Hematopoietic multipotent progenitor cell treated with erythropoietin and hydrocortisone succinate and interleukin-3 and kit ligand, for 17 days (in vitro differentiated cells): ENCODE measurements around the gene INPP5F.
A peak's percentile ranks its signal among the peaks of the same experiment; 100 is the strongest.

Source experiments
- DNase-seq: peaks from one replicate; pipeline ENCODE4 v3.0.0-alpha.2; 2015; ENCODE audit warnings: low spot score

The INPP5F gene

DNA sequence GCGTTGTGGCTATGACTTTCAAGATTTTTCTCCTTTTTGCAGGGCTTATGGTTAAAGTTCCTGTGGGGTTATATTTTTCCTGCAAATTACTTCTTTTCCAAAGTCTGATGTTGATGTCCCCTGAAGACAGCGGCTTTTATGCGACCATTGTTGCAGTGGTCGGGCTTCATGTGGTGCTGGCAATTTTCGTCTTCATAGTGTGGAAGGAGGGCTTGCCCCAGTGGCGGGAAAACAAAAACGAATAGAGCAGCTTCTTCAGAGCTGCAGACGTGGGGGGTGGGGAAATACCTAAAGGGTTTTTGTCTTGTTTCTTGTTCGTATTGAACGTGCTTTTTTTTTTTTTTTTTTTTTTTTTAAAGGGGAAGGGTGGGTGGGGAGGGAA, 93.0 kb downstream of the INPP5F start:
- no peak for DNase-seq

DNA sequence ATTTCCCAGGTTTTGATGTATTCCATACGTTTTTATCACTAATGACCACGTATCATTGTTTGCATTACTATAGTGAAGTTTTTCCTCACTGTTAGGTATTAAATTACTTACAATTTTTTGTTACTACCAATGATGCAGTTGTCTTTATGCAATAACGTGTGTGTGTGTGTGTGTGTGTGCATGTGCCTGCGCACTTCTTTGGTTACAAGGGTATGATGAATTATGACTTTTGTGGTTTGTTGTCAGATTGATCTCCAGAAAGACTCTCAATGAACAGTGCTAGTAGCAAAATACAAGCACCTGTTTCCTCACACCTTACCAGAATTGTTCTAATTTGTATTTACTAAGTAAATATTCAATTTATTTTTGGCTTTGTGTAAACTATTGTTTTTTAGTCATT, 95.3 kb downstream of the INPP5F start:
- no peak for DNase-seq

DNA sequence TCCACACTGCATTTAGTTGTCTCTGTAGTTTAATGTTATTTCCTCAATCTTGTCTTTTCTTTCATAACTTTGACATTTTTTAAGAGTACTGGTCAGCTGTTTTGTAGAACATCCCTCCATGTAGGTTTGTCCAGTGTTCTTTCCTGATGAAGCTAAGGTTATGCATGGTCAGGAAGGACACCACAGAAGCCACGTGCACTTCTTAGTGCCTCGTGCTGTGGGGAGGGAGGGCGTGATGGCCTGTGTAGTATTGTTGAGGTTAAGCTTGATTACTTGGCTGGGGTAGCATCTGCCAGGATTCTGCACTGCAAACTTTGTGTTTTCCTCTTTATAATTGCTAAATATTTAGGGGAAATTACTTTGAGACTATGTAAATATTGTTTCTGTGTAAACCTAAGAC, 98.4 kb downstream of the INPP5F start:
- no peak for DNase-seq

DNA sequence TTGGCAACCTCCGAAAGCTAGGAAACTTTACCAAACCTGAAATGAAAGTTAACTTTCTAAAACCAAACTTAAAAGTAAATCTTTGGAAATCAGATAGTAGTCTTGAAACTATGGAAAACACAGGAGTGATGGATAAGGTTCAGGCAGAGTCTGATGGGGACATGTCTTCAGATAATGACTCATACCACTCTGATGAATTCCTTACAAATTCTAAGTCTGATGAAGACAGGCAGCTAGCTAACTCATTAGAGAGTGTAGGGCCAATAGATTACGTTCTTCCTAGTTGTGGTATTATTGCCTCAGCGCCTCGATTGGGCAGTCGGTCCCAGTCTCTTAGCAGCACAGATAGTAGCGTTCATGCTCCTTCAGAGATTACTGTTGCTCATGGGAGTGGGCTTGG, 100.9 kb downstream of the INPP5F start:
- no peak for DNase-seq

DNA sequence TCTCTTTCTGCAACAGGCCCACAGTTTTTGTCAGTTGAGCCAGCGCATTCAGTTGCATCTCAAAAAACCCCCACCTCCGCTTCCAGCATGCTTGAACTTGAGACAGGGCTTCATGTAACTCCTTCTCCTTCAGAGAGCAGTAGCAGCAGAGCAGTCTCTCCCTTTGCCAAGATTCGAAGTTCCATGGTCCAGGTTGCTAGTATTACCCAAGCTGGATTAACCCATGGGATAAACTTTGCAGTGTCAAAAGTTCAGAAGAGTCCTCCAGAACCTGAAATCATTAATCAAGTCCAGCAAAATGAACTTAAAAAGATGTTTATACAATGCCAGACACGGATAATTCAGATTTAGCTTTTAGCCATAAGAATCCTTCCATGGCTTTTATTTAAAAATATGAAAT, 101.6 kb downstream of the INPP5F start:
- DNase-seq, result no peak

DNA sequence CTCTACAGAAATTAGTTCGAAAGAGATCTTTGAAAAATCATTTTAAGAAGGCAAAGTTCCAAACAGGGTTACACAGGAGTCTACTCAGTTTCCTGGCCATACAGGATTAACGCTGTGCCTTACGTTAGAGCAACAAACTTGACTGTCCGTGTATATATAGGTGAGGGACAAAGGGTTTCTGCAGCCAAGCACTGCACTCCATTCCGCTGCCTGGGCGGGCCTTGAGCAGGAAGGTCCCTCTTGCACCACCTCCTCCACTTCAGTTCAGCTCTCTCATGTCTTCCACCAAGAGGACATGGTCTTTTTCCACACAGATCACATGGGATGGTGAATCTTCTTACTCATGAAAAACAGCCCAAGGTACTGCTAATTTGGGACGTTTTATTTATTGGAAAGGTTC, 103.6 kb downstream of the INPP5F start:
- no peak for DNase-seq

DNA sequence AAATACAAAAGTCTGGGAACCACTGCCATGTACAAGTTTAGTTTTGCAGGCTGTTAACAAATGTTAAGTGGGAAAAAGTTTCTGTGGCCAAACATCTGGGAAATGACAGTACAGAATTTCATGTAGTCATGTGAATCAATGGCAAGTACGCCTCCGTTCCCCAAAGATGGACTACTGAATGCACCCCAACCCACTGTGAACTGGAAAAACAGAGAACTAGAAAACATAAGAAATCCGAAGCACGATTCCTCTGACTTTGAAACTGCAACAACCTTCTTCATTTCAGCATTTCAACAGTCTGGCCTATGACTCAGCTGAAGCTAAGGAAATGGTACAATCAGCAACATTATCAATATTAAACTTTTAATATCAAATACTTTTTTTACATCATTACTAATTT, 105.0 kb downstream of the INPP5F start:
- no peak for DNase-seq

DNA sequence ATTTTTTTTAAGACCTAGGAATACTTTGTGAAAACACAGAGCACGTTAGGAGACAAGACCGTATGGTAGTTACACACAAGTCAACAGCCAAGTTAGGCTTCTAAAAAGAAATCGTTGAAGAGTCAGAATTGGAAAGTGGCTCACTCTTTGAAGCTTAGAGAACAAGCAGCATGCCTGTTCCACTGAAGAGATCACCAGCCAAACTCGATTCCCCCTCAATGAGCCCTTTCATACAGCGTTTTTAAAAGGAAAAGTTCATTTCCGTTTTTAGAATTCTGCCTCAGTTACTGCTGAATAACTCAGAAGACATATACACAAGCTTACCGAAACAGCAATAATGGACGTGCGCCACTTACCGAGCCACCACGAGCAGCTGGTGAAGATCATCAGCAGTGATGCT, 105.8 kb downstream of the INPP5F start:
- DNase-seq, result no peak

DNA sequence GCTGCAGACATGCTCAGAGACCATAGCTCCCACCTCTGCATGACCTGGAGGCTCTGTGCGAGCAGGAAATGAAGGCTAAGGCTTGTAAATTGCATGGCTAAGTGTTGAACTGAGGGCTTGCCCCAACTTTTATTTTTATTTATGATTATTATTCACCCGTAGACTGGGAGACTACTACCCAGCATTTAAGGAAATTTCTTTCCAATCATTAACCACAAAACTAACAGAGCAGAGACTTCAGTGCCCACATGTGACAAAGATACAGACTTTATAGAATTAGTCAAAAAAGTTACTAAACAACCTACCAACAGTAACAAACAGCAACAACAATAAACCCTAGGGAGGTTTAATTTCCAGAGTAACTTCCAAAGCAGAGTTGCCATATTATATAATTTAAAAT, 107.1 kb downstream of the INPP5F start:
- no peak for DNase-seq

DNA sequence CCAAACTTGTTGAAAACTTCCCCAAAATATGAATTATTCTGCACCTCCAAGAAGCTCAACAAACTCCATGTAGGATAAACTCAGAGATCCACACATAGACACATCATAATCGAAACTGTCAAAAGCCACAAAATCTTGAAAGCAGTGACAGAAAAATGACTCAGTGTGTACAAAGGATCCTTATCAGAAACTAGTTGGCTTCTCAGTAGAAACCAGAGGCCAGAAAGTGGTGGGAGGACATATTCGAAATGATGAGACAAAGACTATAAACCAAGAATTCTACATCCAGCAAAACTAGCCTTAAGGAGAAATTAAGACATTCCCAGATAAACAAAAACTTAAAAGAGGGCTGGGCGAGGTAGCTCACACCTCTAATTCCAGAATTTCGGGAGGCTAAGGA, 108.3 kb downstream of the INPP5F start:
- DNase-seq, result no peak

DNA sequence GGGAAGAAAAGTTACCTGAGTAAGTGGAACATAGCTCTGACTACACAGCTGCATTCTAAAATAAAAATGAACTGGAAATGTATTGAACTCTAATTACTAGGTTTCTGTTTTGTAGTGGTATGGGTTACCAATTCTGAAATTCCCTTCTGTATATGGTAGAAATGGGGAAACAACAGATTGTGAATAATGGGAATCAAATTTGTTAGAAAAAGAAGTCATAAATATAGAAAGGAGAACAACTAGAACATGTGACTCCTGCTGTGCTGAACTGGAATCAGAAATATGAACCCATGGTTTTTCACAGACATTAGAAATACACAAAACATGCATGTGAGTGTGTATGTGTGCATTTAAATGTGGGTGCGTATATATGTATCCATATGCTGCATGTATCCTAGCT, 119.8 kb downstream of the INPP5F start:
- no peak for DNase-seq

DNA sequence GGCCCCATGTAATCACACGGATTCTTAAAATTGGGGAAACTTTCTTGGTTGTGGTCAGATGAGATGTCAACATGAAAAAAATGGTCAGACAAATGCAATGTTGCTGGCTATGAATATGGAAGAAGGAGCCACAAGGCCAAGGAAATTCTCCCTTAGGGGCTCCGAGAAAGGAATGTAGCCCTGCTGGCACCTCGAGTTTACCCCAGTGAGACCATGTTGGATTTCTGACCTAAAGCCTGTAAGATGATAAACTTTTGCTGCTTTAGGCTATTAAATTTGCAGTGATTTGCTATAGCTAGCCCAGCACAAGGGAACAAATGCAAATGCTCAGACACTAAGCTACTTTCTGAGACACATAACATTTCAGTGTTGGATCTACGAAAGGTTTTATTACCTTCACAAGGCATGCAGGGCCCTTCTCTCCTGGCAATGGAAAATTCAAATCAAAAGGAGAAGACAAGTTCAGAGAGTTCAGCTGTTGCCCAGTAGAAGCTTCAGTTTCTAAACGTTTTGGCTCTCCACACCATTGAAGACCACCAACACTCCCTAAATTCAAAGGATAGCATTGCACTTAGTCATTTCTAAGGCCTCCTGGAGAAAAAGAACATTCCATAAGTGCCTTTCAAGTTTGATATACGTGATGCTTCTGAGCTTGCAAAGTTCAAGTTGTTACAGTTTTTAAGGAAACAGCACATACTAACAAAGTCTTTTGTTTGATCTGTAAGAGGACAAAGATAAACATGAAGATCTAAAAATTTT, 123.4 kb downstream of the INPP5F start:
- DNase-seq, result no peak

DNA sequence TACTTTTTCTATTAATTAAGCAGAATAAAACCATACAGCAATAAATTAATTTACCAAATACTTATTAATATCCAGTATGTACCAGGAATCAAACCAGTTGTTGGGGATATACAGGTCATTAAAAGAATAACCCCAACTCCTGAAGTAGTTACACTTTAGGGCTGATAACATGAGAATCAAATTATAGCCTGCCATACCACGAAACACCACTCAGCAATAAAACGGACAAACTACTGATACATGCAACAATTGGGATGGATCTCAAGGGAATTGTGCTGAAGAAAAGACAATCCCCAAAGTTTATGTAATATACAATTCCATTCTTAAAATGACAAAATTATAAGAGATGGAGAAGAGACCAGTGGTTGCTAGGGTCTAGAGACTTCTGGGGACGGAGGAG, 124.1 kb downstream of the INPP5F start:
- no peak for DNase-seq

DNA sequence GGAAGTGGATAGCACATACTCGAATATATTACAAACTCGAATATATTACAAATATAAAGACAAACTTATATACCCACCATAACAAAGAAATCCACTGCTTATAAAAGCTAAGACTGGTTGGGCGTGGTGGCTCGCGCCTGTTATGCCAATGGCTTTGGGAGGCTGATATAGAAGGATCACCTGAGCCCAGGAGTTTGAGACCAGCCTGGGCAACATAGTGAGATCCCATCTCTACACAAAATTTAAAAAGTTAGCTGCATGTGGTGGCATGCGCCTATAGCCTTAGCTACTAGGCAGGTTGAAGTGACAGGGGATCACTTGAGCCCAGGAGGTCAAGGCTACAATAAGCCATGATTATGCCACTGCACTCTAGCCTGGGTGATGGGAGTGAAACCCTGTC, 126.4 kb downstream of the INPP5F start:
- DNase-seq, result no peak

DNA sequence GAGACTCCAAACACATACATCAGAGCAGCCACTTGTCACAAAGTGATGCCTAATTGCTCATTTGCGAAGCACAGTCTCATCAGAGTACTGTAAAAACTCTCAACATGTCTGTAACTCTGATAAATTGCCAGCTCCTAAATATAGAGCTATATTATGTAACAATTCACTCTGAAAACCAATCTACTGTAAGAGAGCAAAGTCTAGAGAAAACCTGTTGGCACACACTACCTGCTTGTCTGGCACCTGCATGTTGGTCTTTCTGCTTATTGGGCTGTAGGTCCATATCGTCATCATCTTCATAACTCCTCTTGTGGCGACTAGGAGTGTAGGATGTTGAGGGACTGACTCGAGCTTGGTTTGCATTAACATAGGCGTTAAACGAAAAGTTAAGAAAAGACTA, 127.0 kb downstream of the INPP5F start:
- no peak for DNase-seq

DNA sequence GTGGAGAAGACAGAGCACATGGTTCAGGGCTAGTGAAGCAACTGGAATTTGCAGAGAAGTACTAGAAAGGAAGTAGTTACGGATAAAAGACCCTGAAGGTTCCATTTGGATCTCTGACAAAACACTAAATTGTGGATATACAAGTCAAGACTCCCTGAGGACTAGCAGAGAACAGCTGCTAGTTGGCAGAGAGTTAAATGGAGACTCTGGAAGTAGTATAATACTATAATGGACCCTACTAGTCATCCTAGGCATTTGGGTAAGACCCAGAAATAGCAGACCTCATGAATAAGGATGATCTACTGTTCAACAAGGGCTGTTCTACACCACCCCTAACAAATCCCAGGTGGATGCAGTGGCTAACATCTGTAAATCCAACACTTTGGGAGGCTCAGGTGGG, 127.7 kb downstream of the INPP5F start:
- no peak for DNase-seq

DNA sequence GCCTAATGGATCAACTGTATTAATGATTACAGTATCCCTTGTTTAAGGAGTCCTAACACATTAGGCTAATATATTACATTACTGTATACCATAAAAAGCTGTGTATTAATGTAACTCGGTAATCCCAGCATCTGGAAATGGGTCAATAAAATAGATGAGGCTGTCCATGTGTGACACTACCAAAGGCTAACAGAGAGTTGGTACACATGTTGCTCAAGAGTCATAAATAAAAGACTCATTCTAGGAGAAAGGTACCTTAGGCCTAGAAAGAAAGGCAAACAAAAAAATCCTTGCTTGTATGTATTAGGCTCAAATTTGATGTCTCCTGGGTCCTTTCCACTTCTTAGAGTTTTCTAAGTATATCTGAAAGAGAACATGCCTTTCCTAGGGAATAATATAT, 132.2 kb downstream of the INPP5F start:
- DNase-seq, result no peak

DNA sequence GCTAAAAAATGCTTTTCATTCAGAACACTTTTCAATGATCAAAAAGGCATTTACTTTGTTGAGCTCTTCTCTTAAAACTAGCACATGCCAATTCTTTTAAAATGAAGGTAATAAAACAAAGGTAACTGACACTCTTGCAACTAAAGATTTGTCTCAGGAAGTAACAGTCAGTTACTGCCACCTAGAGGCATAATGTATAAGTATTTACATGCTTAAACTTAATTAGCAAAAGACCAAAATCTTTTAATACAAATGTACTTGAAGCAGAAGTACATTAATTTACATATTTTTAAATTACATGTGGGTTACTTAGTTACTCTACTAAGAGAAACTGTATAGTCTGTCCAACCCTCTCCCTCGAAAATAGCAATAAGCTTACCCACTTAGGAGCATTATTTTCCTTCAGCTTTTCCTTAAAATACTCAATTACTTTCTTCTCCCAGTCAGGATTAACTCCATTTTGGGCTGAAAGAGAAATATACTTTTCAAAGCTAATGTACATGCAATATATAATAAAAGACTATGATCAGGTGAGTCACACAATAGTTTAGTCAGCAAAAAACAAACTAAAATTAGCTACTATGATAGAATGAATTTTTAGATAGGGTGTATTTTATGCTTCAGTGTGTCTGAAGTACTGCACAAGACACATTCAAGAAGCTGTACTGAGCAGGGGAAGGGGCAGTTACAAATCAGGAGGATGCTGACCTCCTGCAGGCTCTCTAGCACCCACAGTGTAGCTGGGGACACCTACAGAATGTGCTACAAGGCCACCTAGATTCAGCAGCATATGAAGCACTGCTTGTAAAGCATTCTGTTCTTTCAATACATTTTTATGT, 133.8 kb downstream of the INPP5F start:
- peak; percentile 71 for DNase-seq

DNA sequence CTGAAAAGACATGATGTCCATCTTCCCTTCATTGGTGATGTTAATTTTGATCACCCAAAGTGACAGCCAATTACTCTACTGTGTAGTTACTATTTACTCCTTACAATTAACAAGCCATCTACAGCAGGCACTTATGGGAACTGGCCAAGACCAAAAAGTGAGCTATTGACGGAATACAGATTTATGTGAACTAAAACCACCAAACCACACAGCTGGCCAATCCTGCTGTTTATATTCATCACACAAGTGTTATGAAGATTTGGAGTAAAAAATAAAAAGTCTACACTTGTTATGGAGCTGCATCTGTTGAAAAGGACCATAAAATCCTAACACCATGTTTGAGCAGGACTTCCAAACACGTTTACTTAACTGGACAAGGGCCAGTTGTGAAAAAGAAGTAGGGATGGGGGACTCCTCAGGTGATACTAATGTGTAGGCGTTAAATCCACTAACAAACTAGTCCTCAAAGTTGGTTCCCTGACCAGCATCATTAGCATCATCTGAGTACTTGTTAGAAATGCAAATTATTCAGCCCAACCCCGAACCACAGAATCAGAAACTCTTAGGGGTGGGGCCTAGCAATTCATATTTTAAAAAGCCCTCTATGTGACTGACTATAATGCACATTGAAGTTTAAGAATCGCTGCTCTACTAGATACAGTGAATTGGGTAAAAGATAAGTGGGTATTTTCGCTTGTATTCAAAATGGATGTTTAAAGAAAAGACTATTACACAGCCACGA, 135.2 kb downstream of the INPP5F start:
- no peak for DNase-seq

DNA sequence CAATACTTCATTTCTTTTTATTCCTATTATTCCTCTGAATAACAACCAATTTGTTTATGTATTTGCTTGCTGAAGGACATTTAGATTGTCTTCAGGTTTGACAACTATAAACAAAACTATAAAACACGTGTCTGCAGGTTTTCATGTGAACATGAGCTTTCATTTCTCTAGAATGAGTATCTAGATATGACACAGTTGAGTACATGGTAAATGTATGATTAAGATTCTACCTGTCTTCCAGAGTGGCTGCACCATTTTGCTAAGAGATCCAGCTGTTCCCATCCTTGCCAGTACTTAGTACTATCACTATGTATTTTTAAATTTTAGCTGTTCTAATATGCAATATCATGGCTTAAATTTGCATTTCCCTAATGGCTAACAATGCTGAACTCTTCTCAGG, 136.7 kb downstream of the INPP5F start:
- DNase-seq, result no peak

DNA sequence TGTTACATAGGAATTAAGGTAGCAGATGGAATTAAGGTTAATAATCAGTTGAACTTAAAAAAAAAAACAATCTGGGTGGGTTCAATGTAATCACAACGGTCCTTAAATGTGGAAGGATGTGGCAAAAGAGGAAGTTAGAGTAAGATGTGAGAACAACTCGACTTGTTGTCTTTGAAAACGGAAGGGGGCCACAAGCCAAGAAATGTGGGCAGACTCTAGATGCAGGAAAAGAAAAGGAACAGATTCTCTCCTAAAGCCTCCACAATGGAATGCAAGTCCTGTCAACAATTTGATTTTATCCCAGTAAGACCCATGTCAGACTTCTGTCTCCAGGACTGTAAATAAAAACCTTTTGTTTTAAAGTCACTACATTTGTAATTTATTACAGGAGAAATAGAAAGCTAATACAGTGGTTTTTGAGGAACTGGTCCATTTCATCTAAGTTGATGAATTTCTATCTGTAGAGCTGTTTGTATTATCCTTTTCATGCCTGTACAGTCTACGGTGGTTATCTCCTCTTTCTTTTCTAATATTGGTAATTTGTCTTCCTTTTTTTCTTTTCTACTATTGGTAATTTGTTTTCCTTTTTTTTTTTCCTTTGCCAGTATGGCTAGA, 138.2 kb downstream of the INPP5F start:
- no peak for DNase-seq

DNA sequence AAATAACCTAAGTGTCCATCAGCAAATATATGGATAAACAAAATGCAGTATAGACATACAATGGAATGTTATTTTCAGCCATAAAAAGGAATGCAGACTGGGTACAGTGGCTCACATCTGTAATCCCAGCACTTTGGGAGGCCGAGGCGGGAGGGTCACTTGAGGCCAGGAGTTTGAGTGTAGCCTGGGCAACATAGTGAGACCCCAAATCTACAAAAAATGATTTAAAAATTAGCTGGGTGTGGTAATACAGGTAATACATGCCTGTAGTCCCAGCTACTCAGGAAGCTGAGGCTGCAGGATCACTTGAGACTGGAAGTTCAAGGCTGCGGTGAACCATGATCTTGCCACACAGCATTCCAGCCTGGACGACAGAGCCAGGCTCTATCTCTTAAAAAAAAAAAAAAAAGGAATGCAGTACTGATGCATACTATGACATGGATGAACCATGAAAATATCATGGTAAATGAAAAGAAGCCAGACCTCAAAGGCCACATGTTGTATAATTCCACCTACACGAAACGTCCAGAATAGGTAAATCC, 139.9 kb downstream of the INPP5F start:
- DNase-seq, result no peak
